Measurements from ENCODE around the gene PARL. TPM values are rescaled to one million over a fixed set of nuclear protein-coding genes. Genes with fewer than 3 reads are reported as not detected.

Gene PARL
- total RNA-seq, 1 experiment from 2014 or later, result 69.7 TPM

DNA sequence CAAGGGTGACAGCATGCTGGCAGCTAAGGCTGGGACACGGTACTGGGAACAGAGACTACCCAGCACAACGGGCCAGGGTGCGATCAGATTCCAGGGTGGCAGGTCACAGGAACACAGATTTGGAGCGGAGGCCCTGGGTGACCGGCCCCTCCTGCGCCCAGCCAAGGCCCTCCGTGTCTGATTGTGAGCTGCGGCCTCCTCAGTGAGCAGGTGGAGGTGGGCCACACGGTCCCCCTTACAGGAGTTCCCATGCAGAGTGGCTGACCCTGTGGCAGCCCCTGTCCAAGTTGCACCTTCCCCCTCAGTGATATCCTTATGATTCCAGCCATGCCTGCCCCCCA, 28.9 kb upstream of the PARL start:
- no peak overlapping the region for H3K27ac ChIP-seq (ENCODE audit: low read depth, low read length)
- no peaks in the 10 kb centered on the region for H3K36me3 ChIP-seq (ENCODE audit: control insufficient read depth in 1 of 2, insufficient read depth in 2 of 2, low read length in 2 of 2)
- H3K27me3 ChIP-seq (ENCODE audit: insufficient read depth, low read length), result no peaks in the 10 kb centered on the region
- intact Hi-C loops (cut with micrococcal nuclease), result no loop called here
- no peaks in the 10 kb centered on the region for H4K20me1 ChIP-seq (ENCODE audit: insufficient read depth)
- ChIA-PET CTCF (no interaction called here), RAD21 (ENCODE audit: low non-redundant PET in 1 of 2, low total read pairs in 2 of 2, uncharacterized antibody in 2 of 2, unreplicated experiment in 2 of 2) (no interaction called here), POLR2A (no interaction called here)
- no peak overlapping the region for H3K9ac ChIP-seq (ENCODE audit: low read length)
- DNase-seq (ENCODE audit: low read depth, low spot score), result no peak
- H3K4me3 ChIP-seq (replicated peaks in 1 of 2; ENCODE audit: low read depth in 1 of 2, low read length in 2 of 2), result no peak overlapping the region
- ATAC-seq, result no peak
- H3K4me1 ChIP-seq (ENCODE audit: control insufficient read depth in 1 of 2, insufficient read depth in 2 of 2, low read length in 2 of 2), result peaks cover 0 to 23% of the 10 kb centered on the region in 2 experiments; a peak in 2 of 4 replicates
- no peaks in the 10 kb centered on the region for H3K9me2 ChIP-seq (ENCODE audit: insufficient read depth)
- H2AFZ ChIP-seq (ENCODE audit: low read depth, low read length, poor library complexity, severe bottlenecking), result no peak overlapping the region
- H3K79me2 ChIP-seq (ENCODE audit: insufficient read depth, low read length), result no peaks in the 10 kb centered on the region
- no peak overlapping the region for H3K4me2 ChIP-seq (ENCODE audit: low read length)
- BruUV-seq (replicated peaks), result no TSS peak
- H3K9me3 ChIP-seq (ENCODE audit: control insufficient read depth in 1 of 2, insufficient read depth in 1 of 2, low read depth in 1 of 2, low read length in 2 of 2), result no peaks in the 10 kb centered on the region
- TF ChIP-seq JUND (IDR thresholded peaks at IDR 0.05) (no peak), ZNF274 (IDR thresholded peaks at IDR 0.05; ENCODE audit: low read depth, low read length) (no peak), RAD21 (IDR thresholded peaks at IDR 0.05; ENCODE audit: low read depth) (no peak), ZBTB33 (IDR thresholded peaks at IDR 0.05; ENCODE audit: extremely low read depth, insufficient replicate concordance, low read length) (no peak), CTCF (IDR thresholded peaks at IDR 0.05 in 2 of 3, conservative IDR thresholded peaks at IDR 0.05 in 1 of 3; ENCODE audit: borderline replicate concordance in 1 of 3, insufficient read depth in 1 of 3, low read depth in 2 of 3, low read length in 2 of 3) (no peak), CEBPB (IDR thresholded peaks at IDR 0.05; ENCODE audit: low read depth) (no peak), SP1 (IDR thresholded peaks at IDR 0.05; ENCODE audit: low read depth) (no peak), EGR1 (IDR thresholded peaks at IDR 0.05; ENCODE audit: low read depth) (no peak), SRF (IDR thresholded peaks at IDR 0.05; ENCODE audit: low read depth) (no peak), POLR2AphosphoS5 (IDR thresholded peaks at IDR 0.05; ENCODE audit: low read depth, low read length) (no peak), SIN3A (IDR thresholded peaks at IDR 0.05; ENCODE audit: low read depth) (no peak), CBX3 (IDR thresholded peaks at IDR 0.05; ENCODE audit: low read depth) (no peak), ZFX (IDR thresholded peaks at IDR 0.05) (no peak), EZH2phosphoT487 (IDR thresholded peaks at IDR 0.05; ENCODE audit: borderline replicate concordance) (no peak), ELF1 (IDR thresholded peaks at IDR 0.05; ENCODE audit: borderline replicate concordance, low read depth) (no peak), EZH2 (IDR thresholded peaks at IDR 0.05) (no peak)
- TF ChIP-seq, protein P1, sequence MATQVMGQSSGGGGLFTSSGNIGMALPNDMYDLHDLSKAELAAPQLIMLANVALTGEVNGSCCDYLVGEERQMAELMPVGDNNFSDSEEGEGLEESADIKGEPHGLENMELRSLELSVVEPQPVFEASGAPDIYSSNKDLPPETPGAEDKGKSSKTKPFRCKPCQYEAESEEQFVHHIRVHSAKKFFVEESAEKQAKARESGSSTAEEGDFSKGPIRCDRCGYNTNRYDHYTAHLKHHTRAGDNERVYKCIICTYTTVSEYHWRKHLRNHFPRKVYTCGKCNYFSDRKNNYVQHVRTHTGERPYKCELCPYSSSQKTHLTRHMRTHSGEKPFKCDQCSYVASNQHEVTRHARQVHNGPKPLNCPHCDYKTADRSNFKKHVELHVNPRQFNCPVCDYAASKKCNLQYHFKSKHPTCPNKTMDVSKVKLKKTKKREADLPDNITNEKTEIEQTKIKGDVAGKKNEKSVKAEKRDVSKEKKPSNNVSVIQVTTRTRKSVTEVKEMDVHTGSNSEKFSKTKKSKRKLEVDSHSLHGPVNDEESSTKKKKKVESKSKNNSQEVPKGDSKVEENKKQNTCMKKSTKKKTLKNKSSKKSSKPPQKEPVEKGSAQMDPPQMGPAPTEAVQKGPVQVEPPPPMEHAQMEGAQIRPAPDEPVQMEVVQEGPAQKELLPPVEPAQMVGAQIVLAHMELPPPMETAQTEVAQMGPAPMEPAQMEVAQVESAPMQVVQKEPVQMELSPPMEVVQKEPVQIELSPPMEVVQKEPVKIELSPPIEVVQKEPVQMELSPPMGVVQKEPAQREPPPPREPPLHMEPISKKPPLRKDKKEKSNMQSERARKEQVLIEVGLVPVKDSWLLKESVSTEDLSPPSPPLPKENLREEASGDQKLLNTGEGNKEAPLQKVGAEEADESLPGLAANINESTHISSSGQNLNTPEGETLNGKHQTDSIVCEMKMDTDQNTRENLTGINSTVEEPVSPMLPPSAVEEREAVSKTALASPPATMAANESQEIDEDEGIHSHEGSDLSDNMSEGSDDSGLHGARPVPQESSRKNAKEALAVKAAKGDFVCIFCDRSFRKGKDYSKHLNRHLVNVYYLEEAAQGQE (IDR thresholded peaks at IDR 0.05; ENCODE audit: low read depth), result no peak
- TF ChIP-seq, protein P2, sequence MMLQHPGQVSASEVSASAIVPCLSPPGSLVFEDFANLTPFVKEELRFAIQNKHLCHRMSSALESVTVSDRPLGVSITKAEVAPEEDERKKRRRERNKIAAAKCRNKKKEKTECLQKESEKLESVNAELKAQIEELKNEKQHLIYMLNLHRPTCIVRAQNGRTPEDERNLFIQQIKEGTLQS (IDR thresholded peaks at IDR 0.05), result no peak
- TF ChIP-seq, protein P3, sequence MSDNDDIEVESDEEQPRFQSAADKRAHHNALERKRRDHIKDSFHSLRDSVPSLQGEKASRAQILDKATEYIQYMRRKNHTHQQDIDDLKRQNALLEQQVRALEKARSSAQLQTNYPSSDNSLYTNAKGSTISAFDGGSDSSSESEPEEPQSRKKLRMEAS (IDR thresholded peaks at IDR 0.05), result no peak

Data from HCT116 (cell line).